ENCODE measurements around the gene LMX1A.

Gene LMX1A

DNA sequence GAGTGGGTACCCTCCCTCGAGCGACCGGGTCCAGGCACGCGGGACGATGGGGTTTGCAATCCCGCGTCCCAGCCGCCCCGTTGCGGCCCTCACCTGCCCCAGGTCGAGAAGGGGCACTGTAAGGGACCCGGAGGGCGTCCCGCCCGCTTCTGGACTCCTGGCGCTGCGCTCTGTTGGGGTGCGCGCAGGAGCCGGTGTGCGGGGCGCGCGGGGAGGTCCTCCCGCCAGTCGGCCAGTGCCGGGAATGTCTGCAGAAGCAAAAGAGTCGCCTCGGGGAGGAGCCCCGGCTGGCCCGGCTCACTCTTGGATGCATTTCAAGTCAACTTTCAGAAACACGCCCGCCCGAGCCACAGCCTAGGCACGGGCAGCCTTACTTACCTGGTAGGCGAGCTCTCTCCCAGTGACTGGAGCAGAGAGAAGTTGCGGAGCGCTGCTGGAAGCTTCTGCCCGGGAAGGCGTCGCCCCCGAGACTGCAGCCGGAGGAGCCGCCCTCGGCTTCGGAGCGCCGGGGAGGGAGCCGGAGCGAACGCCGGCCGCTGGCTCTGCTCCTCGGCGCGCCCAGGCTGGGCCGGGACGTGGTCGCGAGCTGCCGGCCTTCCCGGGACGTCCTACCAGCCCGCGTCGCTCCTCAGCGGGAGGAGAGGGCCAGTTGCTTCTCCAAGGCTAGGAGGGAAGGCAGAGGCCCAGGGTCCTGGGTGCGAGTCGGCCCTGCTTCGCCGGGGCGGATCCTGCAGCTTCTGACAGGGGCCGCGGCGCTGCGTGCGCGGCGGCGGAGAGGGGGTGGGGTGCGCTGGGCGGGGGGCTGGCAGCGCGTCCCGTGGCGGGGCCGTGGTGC, at the start of gene LMX1A:
Gene LMX1A (minus strand): TSS at position 739 of the 835 bp plus-strand sequence. CDS start 1,156 bp downstream, outside the sequence.
- DNase-seq (ENCODE audit: low spot score) = no peak

DNA sequence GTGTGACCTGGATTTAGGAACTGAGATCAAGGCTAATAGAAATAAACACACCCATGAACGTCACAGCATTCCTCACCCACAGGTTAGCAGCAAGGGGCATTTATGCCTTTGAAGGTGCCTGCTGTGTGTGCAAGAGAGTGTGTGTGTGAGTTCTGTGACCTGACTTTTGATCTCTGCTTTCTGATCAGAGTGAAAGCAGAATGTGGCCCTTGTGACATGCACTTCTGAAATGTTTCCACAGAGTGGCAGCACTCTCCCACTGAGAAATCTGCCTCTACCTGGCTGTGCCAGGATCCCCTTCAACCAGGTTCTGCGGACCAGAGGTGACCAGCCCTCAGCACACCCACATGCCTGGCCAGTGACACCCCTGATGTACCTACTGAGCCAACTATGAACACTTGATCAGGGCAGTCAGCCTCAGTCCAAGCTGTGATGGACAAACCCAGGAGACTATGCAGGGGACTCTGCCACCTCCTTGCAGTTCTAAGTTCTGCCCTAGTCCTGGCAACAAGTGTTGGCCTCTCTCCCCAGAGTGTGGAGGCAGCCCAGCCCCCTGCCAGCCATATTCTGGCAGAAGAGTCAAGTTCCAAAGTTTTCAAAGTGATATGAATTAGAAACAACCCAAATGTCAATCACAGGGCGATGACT, 47.4 kb upstream of the LMX1A start:
- DNase-seq (ENCODE audit: low spot score) = peak; percentile 9

DNA sequence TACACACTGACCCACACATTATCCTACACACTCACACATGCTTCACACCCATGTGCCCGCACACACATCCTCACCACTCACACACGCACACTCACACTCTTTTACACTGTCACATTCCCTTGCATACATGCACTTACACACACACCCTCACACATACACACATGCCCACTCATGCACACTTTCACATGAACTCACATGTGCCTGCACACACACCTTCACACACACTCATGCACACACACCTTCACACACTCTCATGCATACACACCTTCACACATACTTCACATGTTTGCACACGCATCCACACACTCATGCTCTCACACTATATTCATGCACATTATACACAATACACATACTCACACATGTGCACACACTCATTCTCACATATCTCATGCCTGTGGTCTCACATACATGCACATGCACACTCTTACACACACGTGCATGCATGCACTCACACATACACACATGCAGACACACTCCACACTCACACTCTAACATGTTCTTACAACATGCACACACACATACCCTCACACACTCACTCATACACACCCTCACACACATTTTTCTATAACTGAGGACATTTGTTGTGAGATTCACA, 46.1 kb upstream of the LMX1A start:
- DNase-seq (ENCODE audit: low spot score) = no peak

DNA sequence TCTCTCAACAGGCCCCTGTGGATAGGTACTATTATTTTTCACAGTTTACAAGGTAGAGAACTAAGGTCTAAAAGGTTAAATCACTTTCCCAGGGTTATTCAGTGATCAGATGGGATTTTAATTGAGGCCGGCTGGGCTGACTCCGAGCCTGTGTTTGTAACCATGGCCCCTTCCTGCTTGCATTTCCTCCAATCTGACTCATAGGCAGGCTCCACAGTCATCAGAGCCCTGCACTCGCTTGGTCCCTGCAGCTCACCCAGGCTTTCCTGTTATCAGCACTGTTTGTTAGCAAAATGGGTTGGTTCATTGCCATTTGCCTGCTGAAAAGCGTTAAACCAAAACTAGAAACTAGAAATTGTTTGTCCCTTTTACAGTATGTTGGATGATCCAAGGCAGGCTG, 41.4 kb upstream of the LMX1A start:
- no peak for DNase-seq (ENCODE audit: low spot score)

DNA sequence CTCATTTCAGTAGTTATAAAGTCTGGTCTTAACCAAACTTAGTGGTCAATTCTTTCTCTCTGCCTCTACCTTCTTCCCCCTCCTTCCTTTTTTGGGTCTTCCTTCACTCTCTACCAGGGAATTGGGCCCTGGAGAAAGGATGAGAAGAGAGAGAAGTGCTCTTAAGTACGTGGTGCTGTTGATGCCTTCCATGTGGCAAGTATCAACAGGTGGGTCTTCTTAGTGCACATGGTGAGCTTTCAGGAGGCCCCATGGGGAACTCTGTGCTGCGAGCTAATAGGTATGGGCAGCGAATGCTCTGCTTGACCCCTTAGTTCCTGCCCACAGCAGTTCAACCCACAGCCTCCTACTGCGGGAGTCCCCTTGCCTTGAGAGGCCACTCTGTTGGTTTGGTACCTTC, 39.4 kb upstream of the LMX1A start:
- no peak for DNase-seq (ENCODE audit: low spot score)

DNA sequence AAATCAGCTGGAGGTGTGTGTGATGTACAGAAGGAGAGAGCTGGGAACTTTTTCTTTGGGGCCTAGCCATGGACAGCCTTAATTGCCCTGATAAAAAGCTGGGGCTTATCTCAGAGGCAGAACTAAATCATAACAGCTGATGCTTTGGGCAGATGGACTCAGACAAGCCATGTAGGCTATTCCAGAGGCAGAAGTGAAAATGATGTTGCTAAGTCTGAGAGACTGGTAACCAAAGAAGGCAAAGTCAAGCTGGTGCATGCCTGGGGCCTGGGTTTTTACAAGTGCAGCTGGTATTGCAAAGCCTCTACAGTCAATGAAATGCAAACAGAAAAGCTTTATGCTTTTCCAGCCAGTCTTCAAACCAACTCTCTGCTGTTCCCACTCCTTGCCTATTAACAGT, 39.0 kb upstream of the LMX1A start:
- DNase-seq (ENCODE audit: low spot score) = no peak

DNA sequence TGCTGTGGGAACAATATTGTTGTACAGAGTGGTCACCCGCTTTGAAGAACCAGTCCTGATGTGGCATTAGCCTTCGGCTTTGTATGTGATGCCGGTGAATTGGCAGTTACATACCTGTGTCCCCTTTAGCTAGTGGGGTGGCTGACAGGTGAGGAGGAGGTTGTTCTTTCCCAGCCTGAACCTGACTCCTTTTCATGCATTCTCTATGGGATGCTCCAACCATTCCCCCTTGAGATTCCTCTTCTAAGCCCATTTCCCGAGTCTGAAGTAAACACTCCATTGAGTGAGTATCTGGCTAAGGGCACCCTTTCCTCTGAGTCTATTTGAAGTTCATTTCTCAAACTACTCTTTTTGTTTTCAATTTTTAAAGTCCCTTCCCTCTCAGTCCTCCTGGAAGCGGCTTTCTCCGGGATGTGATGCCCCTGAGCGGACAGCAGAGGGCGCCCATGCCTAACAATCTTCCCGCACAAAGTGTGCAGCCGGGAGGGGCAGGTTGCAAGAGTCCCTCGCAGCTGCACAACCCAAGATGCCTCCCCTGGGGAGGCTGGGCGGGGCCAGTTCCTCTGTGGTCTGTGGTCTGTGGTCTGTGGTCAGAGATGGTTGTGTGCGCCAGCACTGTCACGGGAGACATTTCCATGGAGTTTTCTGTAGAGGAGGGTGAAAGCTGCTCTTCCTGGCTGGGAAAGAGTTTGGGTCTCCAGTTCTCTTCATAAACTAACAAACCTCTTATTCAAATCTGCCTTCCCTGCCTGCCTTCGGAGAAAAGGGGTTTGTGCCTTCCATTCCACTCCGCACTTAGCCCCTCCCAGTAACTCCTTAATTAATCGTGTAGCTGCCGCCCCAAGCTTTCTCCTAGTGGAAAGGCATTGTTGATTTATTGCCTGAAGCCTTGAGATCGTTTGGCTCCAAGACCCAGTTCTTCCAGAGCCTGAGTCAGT, 36.4 kb upstream of the LMX1A start:
- peak; percentile 86 for DNase-seq (ENCODE audit: low spot score)

DNA sequence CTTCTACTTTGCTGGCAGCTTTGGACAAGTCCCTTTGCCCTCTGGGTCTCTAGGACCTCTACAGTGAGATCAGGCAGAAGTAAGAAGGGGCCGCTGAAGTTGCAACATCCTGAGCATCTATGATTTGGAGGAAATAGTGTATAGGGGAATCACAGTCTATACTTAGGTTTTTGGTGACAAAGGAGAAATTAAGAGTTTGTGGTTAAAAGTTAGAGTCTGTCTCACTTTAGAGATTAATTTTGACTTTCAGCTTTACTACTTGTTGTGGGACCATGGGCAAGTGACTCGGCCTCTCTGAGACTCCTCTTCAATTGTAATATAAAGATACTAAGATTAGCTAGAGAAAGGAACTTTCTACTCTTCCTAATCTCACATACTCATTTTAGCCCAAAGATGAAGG, 33.1 kb upstream of the LMX1A start:
- no peak for DNase-seq (ENCODE audit: low spot score)

DNA sequence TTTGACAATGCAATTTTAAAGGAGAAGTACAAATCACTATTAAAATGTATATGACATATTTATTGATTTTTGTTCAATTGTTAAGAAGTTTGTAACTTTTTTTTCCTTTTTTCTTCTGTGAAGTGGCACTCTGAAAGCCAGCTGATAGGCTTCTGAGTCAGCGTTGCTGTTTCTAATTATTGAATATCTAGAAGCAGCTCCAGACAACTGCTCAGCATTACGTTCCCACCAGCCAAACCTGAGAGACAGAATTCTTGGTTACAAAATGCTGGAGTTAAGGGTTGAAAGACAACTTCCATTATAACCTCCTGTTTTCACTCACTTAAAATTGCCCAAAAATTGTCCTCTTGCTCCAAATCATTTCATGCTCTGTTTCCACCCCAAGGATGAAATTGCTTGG, 31.4 kb upstream of the LMX1A start:
- no peak for DNase-seq (ENCODE audit: low spot score)

DNA sequence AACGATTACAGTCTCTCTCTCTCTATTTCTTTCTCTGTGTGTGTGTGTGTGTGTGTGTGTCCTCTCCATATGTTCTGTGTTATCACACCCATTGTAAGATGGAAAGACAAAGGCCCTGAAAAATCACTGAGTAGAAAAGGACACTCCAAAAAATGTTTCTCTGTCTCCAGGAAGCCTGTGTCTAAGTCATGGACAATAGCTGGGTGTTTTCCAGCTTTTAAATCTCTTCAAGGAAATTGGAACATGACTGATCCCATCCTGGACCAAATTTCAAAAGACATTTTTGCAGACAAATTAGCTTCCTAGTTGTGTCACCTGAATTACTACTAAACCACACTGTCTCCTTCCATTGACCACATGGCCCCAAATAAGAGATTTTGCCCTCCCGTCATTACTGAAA, 31.0 kb upstream of the LMX1A start:
- DNase-seq (ENCODE audit: low spot score) = no peak

DNA sequence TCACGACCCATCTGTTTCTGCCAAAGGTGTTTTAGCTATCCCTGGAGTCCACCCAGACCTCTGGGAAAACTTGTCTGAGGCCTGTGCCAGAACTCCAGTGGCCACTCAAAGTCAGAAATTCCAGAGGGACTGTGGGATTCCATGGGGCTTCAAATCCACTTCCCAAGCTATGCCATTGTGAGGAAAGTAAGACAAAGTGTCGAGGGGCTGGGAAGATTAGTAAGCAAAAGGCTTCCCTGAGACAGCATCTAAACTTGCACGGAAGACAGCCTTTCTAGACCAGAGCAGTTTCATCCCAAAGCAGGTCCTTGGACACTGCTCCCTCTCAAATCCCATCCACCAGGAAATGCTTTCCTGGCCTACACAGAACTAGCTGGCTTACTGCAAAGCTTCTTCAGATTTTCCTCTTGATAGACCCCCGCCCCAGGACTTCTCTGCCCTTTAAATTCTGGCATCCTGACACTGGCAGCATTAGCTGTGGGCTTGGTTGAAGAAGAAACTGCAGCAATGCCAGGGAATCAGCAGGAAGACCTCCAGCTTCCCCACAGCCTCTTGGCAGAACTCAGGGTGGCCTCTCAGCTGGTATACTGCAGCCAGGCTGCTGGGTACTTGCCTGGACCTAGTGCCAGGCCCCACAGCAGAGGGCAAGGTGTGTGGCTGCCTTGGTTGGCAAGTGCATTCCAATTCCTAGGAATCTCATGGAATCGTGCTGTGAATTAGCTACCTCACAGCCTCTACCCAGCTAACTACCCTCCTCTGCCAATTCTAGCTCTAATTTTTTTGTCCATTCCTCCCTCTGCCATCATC, 27.3 kb upstream of the LMX1A start:
- DNase-seq (ENCODE audit: low spot score) = no peak

DNA sequence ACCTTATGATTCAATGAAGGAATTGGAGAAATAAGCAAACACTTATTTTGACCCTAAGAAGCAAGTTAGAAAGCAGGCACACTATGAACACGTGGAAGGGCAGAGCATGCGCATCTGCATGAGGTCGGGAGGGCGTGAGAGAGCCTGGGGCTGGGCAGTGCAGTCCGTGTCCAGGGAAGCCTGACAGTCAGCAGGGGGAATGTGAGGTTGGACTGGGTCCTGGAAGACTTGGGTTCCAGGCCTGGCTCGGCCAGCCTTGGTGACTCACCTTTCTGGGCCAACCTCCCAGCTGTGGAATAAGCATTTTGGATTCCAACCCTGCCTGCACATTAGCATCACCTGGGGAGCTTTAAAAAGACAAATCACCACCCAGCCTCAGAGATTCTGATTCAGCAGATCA, 26.6 kb upstream of the LMX1A start:
- DNase-seq (ENCODE audit: low spot score) = no peak

DNA sequence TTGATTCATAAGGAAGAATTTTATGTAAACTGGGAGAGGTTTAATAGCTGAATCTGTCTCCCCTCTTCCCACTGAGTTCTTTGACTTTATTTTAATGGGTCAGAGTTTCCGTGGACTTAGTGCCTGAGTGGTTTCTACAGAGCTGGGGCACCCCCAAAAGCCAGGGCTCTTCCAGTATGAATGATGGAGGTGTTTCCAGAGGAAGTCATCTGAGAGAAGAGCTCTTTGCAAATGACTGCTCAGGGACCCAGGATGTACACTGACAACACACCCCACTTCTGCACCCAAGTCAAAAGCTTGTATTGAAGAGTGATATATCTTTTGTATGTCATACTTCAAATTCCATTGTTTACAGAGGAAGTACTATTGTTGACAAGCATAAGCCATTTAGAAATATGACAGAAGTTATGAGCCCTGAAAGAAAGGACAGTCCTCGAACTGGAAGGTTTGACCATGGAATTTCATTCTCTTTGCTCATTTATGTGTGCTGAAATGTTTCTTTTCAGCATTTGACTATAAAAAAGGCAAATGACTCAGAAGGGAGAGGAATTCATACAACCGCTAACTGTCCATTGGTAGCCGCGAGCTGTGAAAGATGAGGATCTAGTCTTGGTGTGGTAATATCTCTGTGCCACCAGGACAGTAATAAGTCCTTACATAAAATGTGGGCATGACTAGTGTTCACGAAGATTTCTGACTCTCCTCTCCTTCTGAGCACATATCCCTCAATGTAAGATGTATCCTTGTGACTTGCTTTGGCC, 25.4 kb upstream of the LMX1A start:
- DNase-seq (ENCODE audit: low spot score) = no peak

DNA sequence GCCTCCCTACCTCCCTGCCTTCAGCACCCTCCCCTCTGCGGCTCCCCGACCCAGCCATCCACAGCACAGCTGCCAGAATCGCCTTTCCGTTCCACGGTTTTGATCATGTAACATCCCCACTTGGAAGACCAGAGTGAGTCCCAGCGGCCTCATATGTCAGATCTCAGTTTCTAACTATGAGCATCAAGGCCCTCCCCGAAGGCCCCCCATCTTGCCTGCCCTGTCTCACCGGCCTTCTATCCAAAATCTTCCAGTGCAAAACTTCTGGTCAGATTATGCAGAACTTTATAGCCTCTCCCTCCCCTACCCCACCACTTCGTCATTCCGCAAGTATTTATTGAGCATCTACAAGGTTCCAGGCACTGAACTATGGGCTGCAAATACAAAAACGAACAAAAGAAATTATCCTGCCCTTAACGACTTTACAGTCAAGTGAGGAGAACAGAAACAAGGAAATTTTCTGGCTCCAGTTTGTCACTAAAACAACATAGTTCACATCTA, 20.3 kb upstream of the LMX1A start:
- DNase-seq (ENCODE audit: low spot score) = no peak

DNA sequence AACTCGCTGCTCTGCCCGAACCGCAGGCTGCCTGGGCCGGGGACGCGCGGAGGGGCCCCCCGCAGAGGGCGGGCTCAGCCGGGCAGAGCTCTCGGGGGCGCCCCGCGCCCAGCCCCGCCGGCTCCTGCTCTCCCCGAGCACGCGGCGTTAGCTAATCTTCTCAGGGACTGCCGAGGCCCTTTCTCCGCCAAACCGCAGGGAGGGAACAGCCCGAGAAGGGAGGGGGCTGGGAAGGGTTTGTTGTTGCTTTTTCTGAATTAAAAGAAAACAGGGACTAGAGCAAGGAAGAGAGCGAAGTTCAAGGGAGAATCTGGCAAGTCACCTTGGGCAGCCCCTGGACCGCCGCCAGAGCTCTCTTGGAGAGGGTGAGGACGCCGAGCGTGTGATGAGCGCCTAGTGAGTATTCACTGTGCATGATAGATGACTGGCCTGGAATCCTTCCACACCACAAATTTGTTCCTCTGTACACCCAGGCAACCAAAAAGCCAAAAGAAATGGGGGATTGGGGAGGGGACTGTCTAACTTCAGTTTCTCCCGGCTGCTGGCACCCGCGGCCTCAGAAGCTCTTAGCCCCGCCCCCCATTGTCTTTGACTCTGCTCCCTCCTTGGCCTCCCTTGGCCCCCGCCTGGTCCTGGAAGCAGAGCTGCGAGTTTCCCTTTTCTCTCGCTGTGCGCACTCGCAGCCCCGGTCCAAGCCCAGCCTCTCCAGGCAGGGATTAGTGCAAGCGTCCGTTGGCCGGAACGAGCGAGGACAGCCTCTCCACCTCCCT, 19.7 kb upstream of the LMX1A start:
- DNase-seq (ENCODE audit: low spot score) = no peak

DNA sequence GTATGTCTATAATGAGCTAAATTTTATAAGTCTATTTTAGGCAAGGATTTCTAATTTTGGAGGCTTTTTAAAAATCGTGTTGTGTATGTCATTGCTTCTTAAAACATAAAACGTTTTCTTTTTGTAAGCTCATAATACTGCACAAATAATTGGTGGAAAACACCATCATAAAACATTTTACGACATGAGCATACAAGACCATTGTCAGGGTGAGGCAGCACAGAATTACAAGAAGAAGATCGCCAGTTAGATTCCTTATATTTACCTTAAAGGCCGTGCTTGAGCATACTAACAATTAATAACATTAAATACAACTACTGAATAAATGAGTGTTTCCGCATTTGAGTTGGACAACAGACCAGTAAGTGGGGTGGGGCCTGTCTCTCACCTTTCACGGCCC, 19.1 kb upstream of the LMX1A start:
- DNase-seq (ENCODE audit: low spot score) = no peak

DNA sequence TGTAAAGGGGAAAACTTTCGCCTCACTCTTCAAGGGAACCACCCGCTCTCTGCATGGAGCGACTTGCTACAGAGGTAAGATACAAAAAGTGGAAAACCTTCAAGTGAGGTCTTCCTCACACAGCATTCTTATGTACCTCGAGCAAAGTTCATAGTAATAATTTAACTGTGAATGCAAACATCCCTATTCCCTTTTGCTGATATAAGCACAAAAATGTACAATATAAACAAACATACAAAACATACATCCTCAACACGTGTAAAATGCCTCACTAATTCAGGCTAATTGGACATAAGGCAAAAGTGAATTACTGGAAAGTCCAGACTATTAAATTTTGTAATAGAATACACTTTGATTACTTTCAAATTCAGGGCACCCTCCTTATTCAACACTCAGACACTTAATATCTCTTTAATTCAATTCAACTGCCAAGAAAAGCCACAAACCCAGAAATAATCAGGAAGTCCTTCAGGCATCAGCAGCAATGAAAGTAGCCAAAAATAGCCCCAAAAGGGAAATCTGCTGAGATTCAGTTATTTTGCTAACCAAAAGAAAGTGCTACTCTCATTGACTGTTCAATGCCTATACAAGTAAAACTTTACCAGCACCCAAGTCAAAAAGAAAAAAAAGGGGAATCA, 15.2 kb upstream of the LMX1A start:
- DNase-seq (ENCODE audit: low spot score) = no peak

DNA sequence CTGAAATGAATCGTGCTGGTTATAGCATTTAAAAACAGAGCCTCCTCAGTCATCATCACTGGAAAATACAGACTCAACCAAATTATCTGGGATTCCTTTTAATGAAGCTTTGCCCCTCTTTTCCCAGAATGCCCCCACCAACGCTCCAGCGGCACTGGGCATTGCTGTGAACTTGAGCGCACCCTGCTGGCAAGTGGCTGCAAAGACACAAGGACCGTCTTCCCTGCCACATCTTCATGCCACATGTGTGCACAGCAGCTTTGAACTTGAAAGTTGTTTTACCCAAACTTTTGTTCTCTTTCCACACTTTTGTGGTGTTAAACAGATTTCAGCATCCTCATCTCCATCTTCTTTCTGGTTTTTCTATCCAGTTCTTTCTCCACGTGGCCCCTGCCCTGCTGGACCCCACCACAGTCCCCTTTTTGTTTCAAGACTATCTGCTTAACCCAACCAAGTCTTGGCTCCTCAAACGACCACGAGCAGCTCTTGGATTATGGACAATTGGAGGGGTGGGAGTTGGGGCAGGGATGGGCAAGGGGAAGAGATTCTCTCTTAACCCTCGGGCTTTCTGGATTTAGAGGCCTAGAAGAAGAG, 12.8 kb upstream of the LMX1A start:
- peak; percentile 51 for DNase-seq (ENCODE audit: low spot score)

All from germinal center (tissue), 1 donor.